ENCODE results near the gene ACTL9. TPM values are rescaled to one million over a fixed set of nuclear protein-coding genes. Genes with fewer than 3 reads are reported as not detected.

ACTL9 gene
- not detected in 2 replicates for total RNA-seq

DNA sequence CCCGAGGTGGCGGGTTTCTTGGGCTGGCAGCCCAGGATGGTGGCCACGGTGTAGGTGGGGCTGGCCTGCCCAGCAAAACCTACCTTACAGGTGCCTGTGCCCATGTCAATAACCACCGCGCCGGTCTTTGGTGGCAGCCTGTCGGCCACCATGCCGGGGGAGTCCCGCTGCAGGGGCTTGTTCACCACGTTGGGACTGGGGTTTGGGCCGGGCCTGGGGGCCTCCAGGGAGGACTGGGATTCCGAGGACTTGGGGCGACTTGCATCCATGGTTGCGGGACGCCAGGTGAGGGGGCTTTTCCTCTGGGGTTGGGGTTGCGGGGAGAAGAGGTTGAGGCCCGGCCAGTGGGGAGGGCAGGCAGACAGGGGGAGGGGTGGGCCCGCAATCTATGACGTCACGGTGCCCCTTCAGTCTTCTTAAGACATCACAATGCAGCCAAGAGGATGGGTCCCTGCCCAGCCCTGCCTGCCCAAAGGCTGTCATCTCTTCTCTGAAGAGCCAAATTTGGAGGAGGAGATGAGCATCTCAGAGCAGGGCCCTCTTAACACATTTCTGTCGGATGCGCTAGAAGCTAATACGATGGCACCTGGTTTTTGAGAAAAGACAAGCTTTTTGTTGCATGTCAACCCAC is at the start of gene ACTL9:
Gene ACTL9, minus strand, starts transcription at position 363 of the 631 bp plus-strand sequence. Its CDS starts 94 bp downstream, at position 269.

GRCh38 chr19:8721334-8721733 is 22.7 kb upstream of the ACTL9 start, which contains the start of gene OR2Z1:
Gene OR2Z1 (plus strand): TSS chr19:8721634. CDS start chr19:8731029, 9,395 bp downstream.

Other genes with a start within 250 kb of the ACTL9 start
- gene PRAM1, start 196.2 kb downstream of the ACTL9 start, total RNA-seq, result not detected in 2 replicates
- 2.9 and 3.5 TPM in 2 replicates for gene ZNF414, start 184.6 kb downstream of the ACTL9 start, total RNA-seq
- gene MYO1F, start 121.4 kb downstream of the ACTL9 start, total RNA-seq, result 0.20 and 0.73 TPM in 2 replicates
- 1.2 and 4.0 TPM in 2 replicates for gene ADAMTS10, start 88.1 kb downstream of the ACTL9 start, total RNA-seq
- gene NFILZ, start 68.2 kb downstream of the ACTL9 start, total RNA-seq, result not detected in 2 replicates
- not detected in 2 replicates for gene OR2Z1, start 22.8 kb upstream of the ACTL9 start, total RNA-seq
- 10.7 and 15.4 TPM in 2 replicates for gene ZNF558, start 133.5 kb upstream of the ACTL9 start, total RNA-seq
- gene MBD3L1, start 133.6 kb upstream of the ACTL9 start, total RNA-seq, result not detected in 2 replicates

All from subcutaneous preadipocyte (primary cell).